Kidney epithelial cell (primary cell): ENCODE measurements around the gene EPB41L5. TPM values are rescaled to one million over a fixed set of nuclear protein-coding genes. Genes with fewer than 3 reads are reported as not detected.

ENCODE experiments used
- DNase-seq: peaks from one replicate; pipeline ENCODE4 v3.0.0-alpha.2; 2010; ENCODE audit warnings: low read depth
- H3K27me3 ChIP-seq: 2 replicates; pipeline ENCODE4 v1.6.0; 2011; ENCODE audit warnings: low read length; ENCODE audit not compliant: control insufficient read depth, insufficient read depth
- H3K36me3 ChIP-seq: 2 replicates; pipeline ENCODE4 v1.5.1; 2011; ENCODE audit warnings: low read length; ENCODE audit not compliant: control insufficient read depth, insufficient read depth
- H3K4me3 ChIP-seq: 2 replicates; pipeline ENCODE4 v1.5.1; 2011; ENCODE audit warnings: low read depth, mild to moderate bottlenecking, control low read depth, low read length
- CTCF ChIP-seq: IDR thresholded peaks from 2 replicates; pipeline ENCODE4 v1.5.1; 2011; ENCODE audit warnings: mild to moderate bottlenecking, moderate library complexity, low read length, control low read depth, inconsistent platforms; ENCODE audit not compliant: insufficient read depth, poor library complexity, severe bottlenecking
- total RNA-seq: library from RNA; depleted of rRNA; stranded (reverse); fragments of >200 nt; gene quantifications from 2 replicates; pipeline ENCODE4 v1.2.3, GENCODE V29; 2015

The EPB41L5 gene
- total RNA-seq, 1 donor from 2014 or later = 15.6 TPM

GRCh38 chr2:120177001-120177621 is 164.2 kb downstream of the EPB41L5 start:
- no peak for DNase-seq
- Histone ChIP-seq H3K36me3 (no peaks in the 10 kb centered on the region), H3K4me3 (no peak overlapping the region), H3K27me3 (no peaks in the 10 kb centered on the region)
- no peak for TF ChIP-seq CTCF

- TF ChIP-seq CTCF = no peak
- H3K4me3 ChIP-seq = no peak overlapping the region
- H3K36me3 ChIP-seq = no peaks in the 10 kb centered on the region
- H3K27me3 ChIP-seq = no peaks in the 10 kb centered on the region
- DNase-seq = no peak
These were observed 165.1 kb downstream of the EPB41L5 start for GRCh38 chr2:120177973-120178372.

- H3K27me3 ChIP-seq = no peaks in the 10 kb centered on the region
These were observed 166.5 kb downstream of the EPB41L5 start for GRCh38 chr2:120179396-120179795.

GRCh38 chr2:120180066-120180465 is 167.2 kb downstream of the EPB41L5 start:
- no peaks in the 10 kb centered on the region for H3K27me3 ChIP-seq
- no peak for TF ChIP-seq CTCF
- DNase-seq = no peak
- no peaks in the 10 kb centered on the region for H3K36me3 ChIP-seq
- H3K4me3 ChIP-seq = no peak overlapping the region

More at GRCh38 chr2:120179396-120179795, 166.5 kb downstream of the EPB41L5 start:
- H3K36me3 ChIP-seq = no peaks in the 10 kb centered on the region
- DNase-seq = no peak
- TF ChIP-seq CTCF = no peak
- no peak overlapping the region for H3K4me3 ChIP-seq

GRCh38 chr2:120182019-120182560 is 169.2 kb downstream of the EPB41L5 start:
- Histone ChIP-seq H3K27me3 (no peaks in the 10 kb centered on the region), H3K36me3 (no peaks in the 10 kb centered on the region), H3K4me3 (no peak overlapping the region)
- no peak for DNase-seq
- no peak for TF ChIP-seq CTCF

GRCh38 chr2:120189189-120189588 is 176.3 kb downstream of the EPB41L5 start:
- H3K27me3 ChIP-seq = no peaks in the 10 kb centered on the region
- no peak for DNase-seq
- no peak overlapping the region for H3K4me3 ChIP-seq
- TF ChIP-seq CTCF = no peak
- no peaks in the 10 kb centered on the region for H3K36me3 ChIP-seq
